Measurements from ENCODE around the gene TM9SF1. TPM values are rescaled to one million over a fixed set of nuclear protein-coding genes. Genes with fewer than 3 reads are reported as not detected.
"Not testable (repeated sequence)": the region's sequence is repeated elsewhere in the genome, so short reads cannot be mapped to it uniquely, and the experiment has no call there.

The TM9SF1 gene
- polyA plus RNA-seq, 4 donors, result 6.9 to 56.1 (median 23.9) TPM

GRCh38 chr14:24206260-24207103, 11.2 kb upstream of the TM9SF1 start:
- Histone ChIP-seq H3K9me3 (ENCODE audit: control insufficient read depth in 2 of 2, insufficient read depth in 1 of 2, low read depth in 1 of 2, low read length in 1 of 2) (peaks cover 0 to 11% of the 10 kb centered on the region in 2 donors), H3K4me3 (ENCODE audit: low read depth in 1 of 3, low read length in 3 of 3) (no peak overlapping the region), H3K27ac (ENCODE audit: low read depth in 1 of 3, low read length in 2 of 3) (no peak overlapping the region), H3K27me3 (ENCODE audit: control insufficient read depth in 3 of 3, insufficient read depth in 3 of 3, low read length in 3 of 3) (no peaks in the 10 kb centered on the region), H3K4me1 (ENCODE audit: control insufficient read depth in 3 of 3, insufficient read depth in 2 of 3, low read depth in 1 of 3, low read length in 2 of 3) (no peaks in the 10 kb centered on the region), H3K36me3 (ENCODE audit: control insufficient read depth in 3 of 3, insufficient read depth in 2 of 3, low read depth in 1 of 3, low read length in 3 of 3) (peaks cover 10 to 58% (median 10%) of the 10 kb centered on the region in 3 donors)
- 95 to 99% (median 96%) methylated on average over 11 of the region's 11 CpGs for WGBS, 3 donors
- no peak for FAIRE-seq
- DNase-seq, result no peak

- FAIRE-seq (no peak), DNase-seq (no peak)
- H3K36me3 ChIP-seq (ENCODE audit: control insufficient read depth in 3 of 3, insufficient read depth in 2 of 3, low read depth in 1 of 3, low read length in 3 of 3), result peaks cover 6 to 52% (median 10%) of the 10 kb centered on the region in 3 donors
- H3K4me1 ChIP-seq (ENCODE audit: control insufficient read depth in 3 of 3, insufficient read depth in 2 of 3, low read depth in 1 of 3, low read length in 2 of 3), result no peaks in the 10 kb centered on the region
- H3K4me3 ChIP-seq (ENCODE audit: low read depth in 1 of 3, low read length in 3 of 3), result no peak overlapping the region
- H3K27me3 ChIP-seq (ENCODE audit: control insufficient read depth in 3 of 3, insufficient read depth in 3 of 3, low read length in 3 of 3), result no peaks in the 10 kb centered on the region
- 91 to 97% (median 95%) methylated on average over 7 of the region's 7 CpGs for WGBS, 3 donors
- peaks cover 0 to 15% of the 10 kb centered on the region in 2 donors for H3K9me3 ChIP-seq (ENCODE audit: control insufficient read depth in 2 of 2, insufficient read depth in 1 of 2, low read depth in 1 of 2, low read length in 1 of 2)
- H3K27ac ChIP-seq (ENCODE audit: low read depth in 1 of 3, low read length in 2 of 3), result no peak overlapping the region
Measured at GRCh38 chr14:24204163-24205146, 9.2 kb upstream of the TM9SF1 start.

GRCh38 chr14:24203249-24203886, 8.1 kb upstream of the TM9SF1 start:
- H3K27ac ChIP-seq (ENCODE audit: low read depth in 1 of 3, low read length in 2 of 3); H3K4me1 ChIP-seq (ENCODE audit: control insufficient read depth in 3 of 3, insufficient read depth in 2 of 3, low read depth in 1 of 3, low read length in 2 of 3); H3K4me3 ChIP-seq (ENCODE audit: low read depth in 1 of 3, low read length in 3 of 3); H3K27me3 ChIP-seq (ENCODE audit: control insufficient read depth in 3 of 3, insufficient read depth in 3 of 3, low read length in 3 of 3); FAIRE-seq; DNase-seq: not testable (repeated sequence)
- Histone ChIP-seq H3K36me3 (ENCODE audit: control insufficient read depth in 3 of 3, insufficient read depth in 2 of 3, low read depth in 1 of 3, low read length in 3 of 3) (peaks cover 2 to 51% (median 12%) of the 10 kb centered on the region in 3 donors), H3K9me3 (ENCODE audit: control insufficient read depth in 2 of 2, insufficient read depth in 1 of 2, low read depth in 1 of 2, low read length in 1 of 2) (peaks cover 0 to 15% of the 10 kb centered on the region in 2 donors)
- WGBS, 3 donors, result 97 to 99% (median 98%) methylated on average over 13 to 16 of the region's 16 CpGs

GRCh38 chr14:24202538-24202937, 7.3 kb upstream of the TM9SF1 start:
- peaks cover 2 to 46% (median 12%) of the 10 kb centered on the region in 3 donors for H3K36me3 ChIP-seq (ENCODE audit: control insufficient read depth in 3 of 3, insufficient read depth in 2 of 3, low read depth in 1 of 3, low read length in 3 of 3)
- not testable (repeated sequence) for DNase-seq; H3K27me3 ChIP-seq (ENCODE audit: control insufficient read depth in 3 of 3, insufficient read depth in 3 of 3, low read length in 3 of 3); H3K4me3 ChIP-seq (ENCODE audit: low read depth in 1 of 3, low read length in 3 of 3); H3K4me1 ChIP-seq (ENCODE audit: control insufficient read depth in 3 of 3, insufficient read depth in 2 of 3, low read depth in 1 of 3, low read length in 2 of 3); H3K27ac ChIP-seq (ENCODE audit: low read depth in 1 of 3, low read length in 2 of 3); FAIRE-seq
- WGBS, 3 donors, result 91 to 98% (median 97%) methylated on average over 8 of the region's 8 CpGs
- H3K9me3 ChIP-seq (ENCODE audit: control insufficient read depth in 2 of 2, insufficient read depth in 1 of 2, low read depth in 1 of 2, low read length in 1 of 2), result peaks cover 0 to 15% of the 10 kb centered on the region in 2 donors

GRCh38 chr14:24198814-24199524, 3.7 kb upstream of the TM9SF1 start:
- no peak overlapping the region for H3K4me3 ChIP-seq (ENCODE audit: low read depth in 1 of 3, low read length in 3 of 3)
- FAIRE-seq (no peak), DNase-seq (peak; percentile 44 to 68)
- 66 to 78% (median 77%) methylated on average over 7 of the region's 7 CpGs for WGBS, 3 donors
- peaks cover 0 to 15% of the 10 kb centered on the region in 2 donors for H3K9me3 ChIP-seq (ENCODE audit: control insufficient read depth in 2 of 2, insufficient read depth in 1 of 2, low read depth in 1 of 2, low read length in 1 of 2)
- H3K4me1 ChIP-seq (ENCODE audit: control insufficient read depth in 3 of 3, insufficient read depth in 2 of 3, low read depth in 1 of 3, low read length in 2 of 3), result peaks cover 0 to 25% (median 5%) of the 10 kb centered on the region in 3 donors
- peak overlapping the region in 2 of 3 donors; percentile 41 to 81 for H3K27ac ChIP-seq (ENCODE audit: low read depth in 1 of 3, low read length in 2 of 3)
- peaks cover 0 to 24% (median 3%) of the 10 kb centered on the region in 3 donors for H3K36me3 ChIP-seq (ENCODE audit: control insufficient read depth in 3 of 3, insufficient read depth in 2 of 3, low read depth in 1 of 3, low read length in 3 of 3)
- no peaks in the 10 kb centered on the region for H3K27me3 ChIP-seq (ENCODE audit: control insufficient read depth in 3 of 3, insufficient read depth in 3 of 3, low read length in 3 of 3)

GRCh38 chr14:24197056-24197450, 1.8 kb upstream of the TM9SF1 start:
- H3K4me1 ChIP-seq (ENCODE audit: control insufficient read depth in 3 of 3, insufficient read depth in 2 of 3, low read depth in 1 of 3, low read length in 2 of 3), result peaks cover 0 to 26% (median 5%) of the 10 kb centered on the region in 3 donors
- DNase-seq (no peak), FAIRE-seq (no peak)
- H3K36me3 ChIP-seq (ENCODE audit: control insufficient read depth in 3 of 3, insufficient read depth in 2 of 3, low read depth in 1 of 3, low read length in 3 of 3), result peaks cover 0 to 34% (median 3%) of the 10 kb centered on the region in 3 donors
- H3K4me3 ChIP-seq (ENCODE audit: low read depth in 1 of 3, low read length in 3 of 3), result peak overlapping the region in 1 of 3 donors; percentile 86
- 77 to 97% (median 82%) methylated on average over 2 of the region's 2 CpGs for WGBS, 3 donors
- H3K27ac ChIP-seq (ENCODE audit: low read depth in 1 of 3, low read length in 2 of 3), result peak overlapping the region in 2 of 3 donors; percentile 65 to 94
- H3K27me3 ChIP-seq (ENCODE audit: control insufficient read depth in 3 of 3, insufficient read depth in 3 of 3, low read length in 3 of 3), result no peaks in the 10 kb centered on the region
- H3K9me3 ChIP-seq (ENCODE audit: control insufficient read depth in 2 of 2, insufficient read depth in 1 of 2, low read depth in 1 of 2, low read length in 1 of 2), result peaks cover 0 to 8% of the 10 kb centered on the region in 2 donors

GRCh38 chr14:24196071-24197055, 1.1 kb upstream of the TM9SF1 start:
- Histone ChIP-seq H3K4me1 (ENCODE audit: control insufficient read depth in 3 of 3, insufficient read depth in 2 of 3, low read depth in 1 of 3, low read length in 2 of 3) (peaks cover 0 to 26% (median 5%) of the 10 kb centered on the region in 3 donors), H3K9me3 (ENCODE audit: control insufficient read depth in 2 of 2, insufficient read depth in 1 of 2, low read depth in 1 of 2, low read length in 1 of 2) (peaks cover 0 to 3% of the 10 kb centered on the region in 2 donors), H3K27me3 (ENCODE audit: control insufficient read depth in 3 of 3, insufficient read depth in 3 of 3, low read length in 3 of 3) (no peaks in the 10 kb centered on the region), H3K36me3 (ENCODE audit: control insufficient read depth in 3 of 3, insufficient read depth in 2 of 3, low read depth in 1 of 3, low read length in 3 of 3) (peaks cover 2 to 34% (median 2%) of the 10 kb centered on the region in 3 donors), H3K27ac (ENCODE audit: low read depth in 1 of 3, low read length in 2 of 3) (peak overlapping the region; percentile 93 to 99 (median 94)), H3K4me3 (ENCODE audit: low read depth in 1 of 3, low read length in 3 of 3) (peak overlapping the region; percentile 65 to 96 (median 86))
- WGBS, 3 donors, result 31 to 33% (median 32%) methylated on average over 33 of the region's 33 CpGs
- FAIRE-seq, result no peak
- DNase-seq, result peak; percentile 71 to 72
